ENCODE measurements around the gene NONO.

DNA sequence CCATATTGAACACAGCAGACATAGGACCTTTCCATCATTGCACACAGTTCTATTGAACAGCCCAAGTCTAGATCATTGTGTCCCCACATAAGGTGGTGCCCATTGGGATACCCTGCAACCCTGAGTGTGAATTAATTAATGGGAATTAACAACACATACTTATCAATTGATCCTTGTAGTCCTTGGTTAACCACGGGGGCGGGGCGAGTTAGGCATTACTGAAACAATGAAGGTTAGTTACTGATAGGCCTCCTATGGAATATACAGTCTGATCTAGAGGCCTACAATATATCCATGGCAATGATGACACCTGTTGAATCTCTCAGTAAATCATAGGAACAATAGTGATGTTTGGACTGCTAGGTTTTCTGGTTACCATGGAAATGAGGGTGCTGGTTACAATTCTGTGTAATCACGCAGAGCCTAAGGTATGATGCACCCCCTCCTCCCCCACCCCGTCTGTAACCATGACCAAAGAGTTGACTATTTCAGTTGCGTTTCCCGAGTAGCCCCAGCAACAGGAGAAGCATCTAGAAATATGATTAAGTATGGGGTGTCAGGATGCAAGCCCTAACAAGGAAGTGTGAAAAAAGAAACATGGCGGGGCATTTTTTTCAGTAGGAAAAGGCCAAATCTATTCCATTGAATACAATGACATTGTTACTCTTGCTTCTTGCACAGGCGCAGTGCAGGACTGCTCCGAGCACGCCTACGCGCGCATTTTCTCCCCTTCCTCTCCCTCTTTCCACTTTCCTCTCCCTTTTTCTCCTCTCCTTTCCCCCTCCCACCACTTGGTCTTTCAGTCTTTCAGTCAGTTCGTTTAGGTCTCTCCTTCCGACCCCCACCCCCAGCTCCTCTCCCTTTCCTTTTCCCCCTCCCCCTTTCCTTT, 677 bp upstream of the NONO start:
- TF ChIP-seq, protein P1, sequence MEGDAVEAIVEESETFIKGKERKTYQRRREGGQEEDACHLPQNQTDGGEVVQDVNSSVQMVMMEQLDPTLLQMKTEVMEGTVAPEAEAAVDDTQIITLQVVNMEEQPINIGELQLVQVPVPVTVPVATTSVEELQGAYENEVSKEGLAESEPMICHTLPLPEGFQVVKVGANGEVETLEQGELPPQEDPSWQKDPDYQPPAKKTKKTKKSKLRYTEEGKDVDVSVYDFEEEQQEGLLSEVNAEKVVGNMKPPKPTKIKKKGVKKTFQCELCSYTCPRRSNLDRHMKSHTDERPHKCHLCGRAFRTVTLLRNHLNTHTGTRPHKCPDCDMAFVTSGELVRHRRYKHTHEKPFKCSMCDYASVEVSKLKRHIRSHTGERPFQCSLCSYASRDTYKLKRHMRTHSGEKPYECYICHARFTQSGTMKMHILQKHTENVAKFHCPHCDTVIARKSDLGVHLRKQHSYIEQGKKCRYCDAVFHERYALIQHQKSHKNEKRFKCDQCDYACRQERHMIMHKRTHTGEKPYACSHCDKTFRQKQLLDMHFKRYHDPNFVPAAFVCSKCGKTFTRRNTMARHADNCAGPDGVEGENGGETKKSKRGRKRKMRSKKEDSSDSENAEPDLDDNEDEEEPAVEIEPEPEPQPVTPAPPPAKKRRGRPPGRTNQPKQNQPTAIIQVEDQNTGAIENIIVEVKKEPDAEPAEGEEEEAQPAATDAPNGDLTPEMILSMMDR (conservative IDR thresholded peaks at IDR 0.05; ENCODE audit: low read depth, low read length) = no peak
- TF ChIP-seq EZH2 (IDR thresholded peaks at IDR 0.05; ENCODE audit: low read length, unreplicated experiment) = no peak
- TF ChIP-seq EZH2phosphoT487 (IDR thresholded peaks at IDR 0.05; ENCODE audit: borderline replicate concordance, low read length) = no peak

All from PC-3 (cell line).